IPS-NIHi11 (cell line): Measurements from ENCODE around the gene TFAP2A.

Source experiments
- DNase-seq: peaks from one replicate; pipeline ENCODE4 v3.0.0; 2012; ENCODE audit warnings: mixed read lengths, low spot score

The TFAP2A gene

DNA sequence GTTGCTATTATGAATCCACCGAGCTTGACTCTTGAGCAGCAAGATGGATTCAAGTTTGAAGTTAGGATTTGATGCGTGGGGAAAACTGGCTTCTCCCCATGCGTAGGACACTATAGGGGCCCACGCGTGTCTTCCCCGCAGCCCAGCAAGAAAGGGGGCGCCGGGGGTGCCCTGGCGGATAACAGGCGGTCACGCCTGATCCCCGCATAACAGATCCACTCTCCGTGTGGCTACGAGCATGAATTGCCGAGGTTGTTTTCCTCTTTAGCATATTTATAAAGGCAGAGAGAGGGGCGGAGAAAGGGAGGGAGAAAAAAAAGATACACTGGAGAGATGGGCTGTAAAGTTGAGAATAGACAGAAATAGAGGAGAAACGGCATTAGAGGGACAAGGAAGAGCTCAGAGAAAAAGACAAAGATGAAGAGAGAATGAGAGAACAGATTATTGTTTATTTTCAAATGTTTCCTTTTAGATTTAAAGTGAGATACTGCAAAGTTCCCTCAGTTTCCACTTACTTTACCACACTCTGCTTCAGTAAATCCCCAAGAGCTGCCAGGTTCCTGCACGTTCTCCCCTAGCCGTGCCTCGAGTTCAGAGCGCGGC lies 32.0 kb downstream of the TFAP2A start:
- no peak for DNase-seq

DNA sequence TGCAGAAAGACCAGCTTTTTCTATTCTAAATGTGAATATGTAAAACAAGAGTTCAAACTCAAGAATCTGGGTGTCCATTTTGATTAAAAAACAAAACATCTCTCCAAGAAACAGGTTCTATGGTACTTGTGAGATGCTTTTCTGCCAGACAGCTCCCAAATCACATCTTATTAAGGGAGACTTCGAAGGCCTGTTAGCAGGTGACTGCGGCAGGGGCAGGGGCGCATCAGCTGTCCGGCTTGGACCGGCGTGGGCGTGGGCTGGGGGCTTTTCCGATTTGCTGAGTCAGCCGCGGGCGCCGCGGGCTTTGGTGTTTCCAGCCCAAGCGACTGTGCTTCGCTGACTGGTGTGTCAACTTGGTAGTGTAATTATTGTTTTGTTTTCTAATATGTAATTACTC lies 32.6 kb downstream of the TFAP2A start:
- DNase-seq = no peak

DNA sequence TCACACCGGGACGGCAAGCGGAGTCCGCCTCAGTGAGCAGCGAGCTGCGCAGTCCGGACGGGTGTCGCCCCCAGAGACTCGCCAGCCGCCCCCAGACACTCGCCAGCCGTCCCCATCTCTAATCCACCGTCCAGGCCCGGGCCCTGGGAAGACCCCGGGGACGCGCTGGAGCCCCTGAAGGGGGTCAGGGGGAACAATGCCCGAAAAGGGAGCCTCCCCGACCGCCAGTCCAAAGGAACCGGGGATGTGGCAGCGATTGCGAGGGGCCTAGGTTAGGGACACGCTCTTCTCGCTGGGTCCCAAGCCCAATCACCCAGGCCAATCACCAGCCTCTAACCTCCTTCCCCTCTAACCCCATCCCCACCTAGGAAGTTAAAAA lies 33.1 kb downstream of the TFAP2A start:
- DNase-seq = no peak

DNA sequence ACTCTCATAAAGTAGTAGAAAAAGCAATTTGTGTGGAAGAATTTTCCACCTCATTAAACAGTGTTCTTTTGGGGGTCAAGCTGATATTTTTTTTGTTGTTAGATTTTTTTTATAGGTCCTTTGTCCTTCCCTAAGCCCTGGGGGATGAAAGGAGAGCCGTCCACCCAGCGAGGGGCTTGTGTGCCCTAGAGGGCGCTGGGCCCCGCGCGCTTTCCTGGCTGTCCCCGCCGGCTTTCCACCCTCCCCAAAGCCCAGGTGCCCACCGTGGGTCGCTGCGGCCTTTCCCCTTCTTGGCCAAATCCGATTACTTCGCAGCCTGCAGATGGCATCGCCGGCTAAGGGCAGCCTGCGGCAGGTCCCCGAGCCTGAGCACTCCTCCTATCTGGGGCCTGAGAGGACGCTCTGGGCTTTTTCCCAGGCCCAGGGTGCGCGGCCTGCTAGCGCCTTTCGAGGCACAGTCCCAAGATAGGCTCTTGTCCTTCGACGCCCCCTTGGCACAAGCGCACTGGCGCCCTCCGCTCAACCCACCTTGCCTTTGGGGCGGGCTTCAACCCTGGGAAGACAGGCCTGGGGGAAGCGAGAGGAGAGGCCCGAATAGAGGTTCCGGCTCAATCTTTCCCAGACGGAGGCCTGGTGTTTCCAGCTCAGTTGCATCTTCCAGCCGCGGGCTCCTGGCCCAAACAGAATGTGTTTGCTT lies 33.6 kb downstream of the TFAP2A start:
- DNase-seq = peak; percentile 49

DNA sequence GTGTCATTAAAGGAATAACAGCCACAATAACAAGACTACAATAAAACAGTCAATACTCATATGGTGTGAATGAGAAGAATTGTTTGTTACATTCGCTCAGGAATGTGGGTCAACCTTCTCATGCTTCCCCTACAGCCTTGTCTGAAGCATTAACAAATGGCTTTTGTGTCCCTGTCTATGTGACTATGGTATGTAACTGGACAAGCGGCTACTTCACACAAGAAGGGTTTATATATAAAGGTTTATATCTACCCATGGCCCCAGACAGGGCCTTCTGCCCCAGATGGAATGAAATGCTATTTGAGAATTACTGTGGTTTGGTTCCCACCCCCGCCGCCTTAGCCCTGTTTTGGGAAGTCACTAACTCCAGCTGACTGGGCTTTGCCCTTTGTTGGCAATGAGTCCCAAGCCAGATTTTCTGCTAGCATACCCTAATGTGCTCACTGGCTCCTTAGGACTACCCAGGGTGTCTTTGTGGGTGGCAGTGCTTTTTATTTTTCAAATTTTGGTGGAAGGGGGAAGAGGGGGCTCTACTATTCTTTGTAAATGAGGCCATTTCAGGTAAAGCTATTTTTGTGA lies 39.4 kb downstream of the TFAP2A start:
- DNase-seq = no peak

DNA sequence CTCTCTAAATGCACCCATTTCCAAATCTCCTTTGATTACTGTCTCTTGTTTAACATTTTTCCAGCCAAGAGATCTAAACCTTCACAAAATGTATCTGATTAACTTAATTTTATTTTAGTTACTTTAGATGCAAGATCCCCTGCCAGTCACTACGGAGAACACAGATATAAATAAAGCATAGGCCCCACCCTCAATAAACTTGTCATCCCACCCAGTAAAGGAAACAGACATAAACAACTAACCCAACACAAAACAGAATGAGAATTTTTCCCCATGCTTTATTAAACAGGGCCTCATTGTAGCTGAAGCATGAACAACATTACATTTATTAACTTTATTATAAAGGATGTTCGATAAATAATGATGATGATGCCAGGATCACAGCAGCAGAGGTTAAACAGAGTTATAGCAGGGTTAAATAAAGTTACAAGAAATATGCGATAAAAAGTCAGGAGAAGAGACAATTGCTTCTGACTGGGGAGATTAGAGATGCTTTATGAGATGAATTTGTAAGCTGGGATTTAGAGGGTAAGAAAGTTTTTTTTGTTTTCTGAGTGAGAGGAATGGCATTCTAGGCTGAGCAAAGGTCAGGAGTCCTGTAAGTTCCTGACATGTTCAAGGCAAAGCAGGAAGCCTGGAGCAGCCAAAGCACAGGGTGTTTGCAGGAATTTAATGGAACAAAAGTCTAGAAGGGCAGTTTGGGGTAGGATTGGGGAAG lies 41.1 kb downstream of the TFAP2A start:
- no peak for DNase-seq

DNA sequence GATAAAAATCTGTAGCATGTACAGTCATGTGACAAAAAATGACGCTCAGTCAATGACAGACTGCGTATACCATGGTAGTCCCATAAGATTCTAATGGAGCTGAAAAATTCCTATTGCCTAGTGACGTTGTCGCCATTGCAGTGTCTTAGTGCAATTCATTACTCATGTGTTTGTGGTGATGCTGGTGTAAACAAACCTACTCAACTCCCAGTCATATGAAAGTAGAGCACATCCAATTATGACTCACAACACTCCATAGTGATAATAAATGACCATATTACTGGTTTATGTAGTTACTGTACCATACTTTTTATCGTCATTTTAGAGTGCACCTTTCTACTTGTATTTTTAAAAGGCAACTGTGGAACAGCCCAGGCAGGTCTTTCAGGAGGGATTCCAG lies 45.0 kb downstream of the TFAP2A start:
- DNase-seq = no peak

DNA sequence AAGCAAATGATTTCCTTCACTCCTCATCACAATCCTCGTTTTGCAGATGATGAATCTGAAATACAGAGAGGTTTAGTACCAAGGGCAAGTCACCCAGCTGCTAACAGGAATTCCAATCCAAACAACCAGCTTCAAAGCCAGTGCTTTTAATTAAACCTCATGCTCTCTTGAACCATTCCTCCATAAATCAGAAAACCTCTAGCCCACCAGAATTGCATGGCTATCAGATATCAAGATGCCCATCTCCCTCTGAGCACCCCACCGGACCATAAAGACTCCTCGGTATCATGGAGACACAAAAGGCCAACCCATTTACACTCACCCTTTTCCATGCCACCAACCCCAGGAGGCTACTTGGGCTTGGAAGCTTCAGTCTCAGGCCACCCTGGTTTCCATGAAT lies 46.0 kb downstream of the TFAP2A start:
- no peak for DNase-seq

DNA sequence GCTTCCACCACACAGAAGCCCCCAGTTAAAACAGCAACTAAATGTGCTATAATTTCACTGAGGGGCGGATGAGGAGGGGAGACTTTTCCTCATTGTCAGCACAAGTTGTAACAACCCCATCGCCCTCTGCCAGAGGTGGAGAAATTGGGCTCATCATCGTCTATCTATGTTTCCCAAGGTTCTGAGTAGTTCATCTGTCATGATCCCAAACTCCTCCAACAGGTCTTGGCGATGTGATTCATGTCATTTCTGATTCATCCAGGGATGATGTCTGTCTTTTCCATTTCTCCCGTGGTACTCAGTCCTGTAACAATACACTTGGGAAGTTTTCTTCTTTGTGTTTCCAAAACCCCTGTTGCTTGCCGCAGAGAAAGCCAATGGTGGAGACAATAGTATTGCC lies 51.0 kb downstream of the TFAP2A start:
- no peak for DNase-seq

DNA sequence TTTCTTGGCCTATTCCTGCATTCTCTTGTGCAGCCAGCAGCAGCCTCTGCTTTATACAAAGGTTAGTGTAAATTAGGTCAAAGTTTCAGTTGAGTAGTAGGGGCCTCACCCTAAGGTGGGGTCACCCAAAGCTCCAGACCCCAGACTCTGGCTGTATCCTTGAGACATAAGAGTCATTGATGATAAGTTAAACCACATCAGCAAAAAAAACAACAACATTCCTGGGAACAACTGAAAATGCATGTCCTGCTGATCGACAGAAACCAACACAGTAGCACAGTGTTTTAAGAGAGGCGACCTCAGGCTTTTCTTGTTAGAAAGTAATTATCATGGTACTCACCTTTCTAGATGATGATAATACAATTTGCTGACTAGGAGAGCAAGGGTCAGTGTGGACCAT lies 52.6 kb downstream of the TFAP2A start:
- DNase-seq = no peak

DNA sequence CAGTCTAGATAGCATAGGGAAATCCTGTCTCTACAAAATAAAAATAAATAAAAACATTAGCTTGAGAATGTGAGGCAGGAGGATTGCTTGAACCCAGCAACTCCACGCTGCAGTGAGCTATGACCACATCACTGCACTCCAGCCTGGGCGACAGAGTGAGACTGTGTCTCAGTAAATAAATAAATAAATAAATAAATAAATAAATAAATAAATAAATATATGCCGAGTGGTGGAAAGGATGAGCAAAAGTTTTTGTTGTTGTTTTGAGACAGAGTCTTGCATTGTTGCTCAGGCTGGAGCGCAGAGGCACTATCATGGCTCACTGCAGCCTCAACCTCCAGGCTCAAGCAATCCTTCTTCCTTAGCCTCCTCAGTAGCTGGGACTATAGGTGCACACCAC lies 53.4 kb downstream of the TFAP2A start:
- DNase-seq = no peak

DNA sequence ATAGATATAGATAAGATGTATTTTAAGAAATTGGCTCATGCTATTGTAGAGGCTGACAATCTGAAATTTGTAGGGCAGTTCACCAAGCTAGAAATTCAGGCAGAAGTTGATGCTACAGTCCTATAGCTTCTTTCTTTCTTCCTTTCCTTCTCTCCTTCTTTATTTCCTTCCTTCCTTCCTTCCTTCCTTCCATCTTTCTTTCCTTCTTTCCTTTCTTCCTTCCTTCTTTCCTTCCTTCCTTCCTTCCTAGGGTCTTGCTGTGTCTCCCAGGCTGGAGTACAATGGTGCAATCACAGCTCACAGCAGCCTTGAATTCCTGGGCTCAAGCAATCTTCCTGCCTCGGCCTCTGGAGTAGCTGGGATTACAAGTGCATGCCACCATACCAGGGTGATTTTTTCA lies 55.3 kb downstream of the TFAP2A start:
- no peak for DNase-seq

DNA sequence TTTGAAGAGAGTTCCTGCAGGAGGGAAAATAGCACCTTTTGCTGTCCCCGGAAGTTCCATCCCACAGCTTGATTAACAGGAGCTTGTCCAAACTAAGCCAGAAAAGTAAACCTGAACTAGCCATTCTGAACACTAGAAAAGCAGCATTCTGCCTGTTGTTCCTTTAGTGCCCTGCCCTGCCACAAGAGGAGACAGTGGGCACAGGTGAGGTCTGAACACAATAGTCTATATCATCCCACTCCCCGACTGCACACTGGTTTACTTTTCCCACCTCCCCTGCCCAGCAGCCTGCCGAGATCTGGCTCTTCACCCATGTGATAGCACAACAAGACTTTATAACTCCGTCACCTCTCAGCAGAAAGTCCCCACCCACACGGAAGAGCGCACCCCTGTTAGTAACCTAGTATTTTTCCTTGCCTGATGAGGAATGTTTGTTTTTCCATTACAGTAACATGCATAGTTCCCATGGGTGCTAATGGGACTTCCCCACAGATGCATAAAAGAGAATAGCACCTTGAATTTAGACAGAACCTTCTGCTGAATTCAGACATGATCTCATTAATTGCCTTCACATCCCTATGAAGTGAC lies 59.7 kb downstream of the TFAP2A start:
- DNase-seq = no peak

DNA sequence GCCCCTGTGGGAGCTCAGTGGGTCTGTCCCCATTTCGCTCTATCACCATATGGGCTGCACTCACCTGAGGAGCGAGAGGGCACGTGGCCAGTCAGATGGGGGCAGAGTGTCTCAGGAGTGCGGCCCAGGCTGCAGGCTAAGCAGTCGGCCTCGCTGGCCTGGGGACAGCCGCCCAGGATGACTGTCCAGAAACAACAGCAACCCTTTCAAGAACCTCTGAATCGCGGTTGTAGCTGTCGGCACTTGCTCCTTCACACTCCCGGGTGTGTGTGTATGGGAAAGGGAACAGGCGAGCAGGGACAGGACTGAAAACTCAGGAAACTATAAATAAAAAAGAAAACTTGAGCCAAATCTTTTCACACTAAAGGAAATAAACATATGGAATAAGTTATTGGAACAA lies 63.1 kb downstream of the TFAP2A start:
- no peak for DNase-seq

DNA sequence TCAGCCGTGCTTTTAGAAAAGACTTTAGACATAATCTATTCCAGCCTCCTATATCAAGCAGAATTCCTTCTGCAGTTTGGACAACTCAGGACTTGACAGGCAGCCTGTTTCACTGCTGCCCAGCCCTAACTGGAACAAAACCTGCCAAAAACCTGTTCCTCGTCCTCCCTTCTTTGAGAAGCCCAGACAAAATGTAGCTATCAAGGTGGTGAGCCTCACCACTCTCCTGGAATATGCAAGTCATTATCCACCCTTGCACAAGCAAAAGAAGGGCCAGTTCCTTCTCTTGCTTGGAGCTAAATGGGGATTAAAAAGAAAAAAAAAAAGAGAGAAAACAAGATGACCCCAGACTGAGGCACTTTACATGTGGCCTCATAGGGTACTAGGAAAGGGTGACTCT lies 64.2 kb downstream of the TFAP2A start:
- DNase-seq = no peak

DNA sequence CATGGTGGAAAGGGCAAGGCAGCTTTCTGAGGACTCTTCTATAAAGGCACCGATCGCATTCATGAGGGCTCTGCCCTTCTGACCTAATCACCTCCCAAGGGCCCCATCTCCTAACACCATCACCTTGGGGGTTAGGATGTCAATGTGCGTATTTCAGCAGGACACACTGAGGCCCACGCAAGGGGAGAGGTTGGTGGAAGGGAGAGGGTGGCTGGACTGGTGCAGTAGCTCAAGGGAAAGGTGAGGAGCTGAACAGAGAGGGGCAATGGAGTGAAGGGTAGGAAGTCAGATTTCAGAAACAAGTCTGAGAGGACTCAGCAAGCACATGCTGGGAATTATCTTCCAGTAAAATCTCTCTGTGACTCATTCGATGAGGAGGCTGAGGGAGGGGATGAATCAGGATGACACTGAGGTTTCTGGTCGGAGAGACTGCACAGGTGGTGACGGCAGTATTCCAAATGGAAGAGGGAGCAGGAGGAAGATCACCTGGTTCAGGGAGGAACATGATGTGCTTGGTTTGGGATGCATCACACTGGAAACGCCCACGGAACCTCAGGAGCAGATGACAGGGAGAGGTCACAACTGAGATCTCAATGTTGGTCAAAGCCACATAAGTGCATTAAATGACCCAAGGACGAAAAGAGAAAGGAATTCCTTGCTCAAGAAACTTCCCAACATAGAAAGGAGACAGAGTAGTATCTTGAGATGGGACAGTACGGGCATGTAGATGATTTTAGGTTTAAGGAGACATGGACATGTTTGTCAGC lies 67.1 kb downstream of the TFAP2A start:
- no peak for DNase-seq
